C4-2B (cell line): ENCODE measurements around the gene CENPP.

Source experiments
- CTCF ChIP-seq: fragments of 450-650 bp; conservative IDR thresholded peaks from 2 replicates; pipeline ENCODE4 v1.5.1; 2017; ENCODE audit warnings: mild to moderate bottlenecking
- ZFX ChIP-seq: fragments of 450-650 bp; IDR thresholded peaks from 2 replicates; pipeline ENCODE4 v1.6.1; 2017

- TF ChIP-seq CTCF (no peak), ZFX (no peak)
These were observed 311.6 kb downstream of the CENPP start for GRCh38 chr9:92637326-92637725.
